ENCODE results near the gene SEC14L1. TPM values are rescaled to one million over a fixed set of nuclear protein-coding genes. Genes with fewer than 3 reads are reported as not detected.

The SEC14L1 gene
- total RNA-seq, 1 donor from 2014 or later: 93.2 TPM

DNA sequence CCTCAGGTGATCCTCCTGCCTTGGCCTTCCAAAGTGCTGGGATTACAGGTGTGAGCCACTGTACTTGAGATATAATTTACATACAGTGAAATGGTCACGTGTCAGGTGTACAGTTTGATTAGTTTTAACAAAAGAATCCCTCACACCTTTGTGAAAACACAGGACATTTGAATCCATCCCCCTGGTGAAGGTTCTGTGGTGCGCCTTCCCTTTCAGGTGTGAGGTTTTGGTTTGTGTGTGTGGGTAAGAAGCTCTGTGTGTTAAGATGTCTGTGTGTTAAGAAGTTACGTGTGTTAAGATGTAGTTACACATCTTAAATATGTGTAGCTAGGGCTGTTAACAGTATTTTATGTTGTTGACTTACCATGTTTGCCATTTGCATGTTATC lies 4.4 kb downstream of the SEC14L1 start:
- no peaks in the 10 kb centered on the region for H3K27me3 Mint-ChIP-seq (ENCODE audit: low read depth, unreplicated experiment)
- Histone ChIP-seq H3K4me1 (ENCODE audit: insufficient read depth, low read length) (peaks cover 26% of the 10 kb centered on the region), H3K9ac (ENCODE audit: low read length) (peak overlapping the region; percentile 52), H3K36me3 (ENCODE audit: insufficient read depth, low read length) (peaks cover 28% of the 10 kb centered on the region), H3K4me2 (ENCODE audit: low read length) (peak overlapping the region; percentile 70), H2AFZ (ENCODE audit: low read depth, low read length) (no peak overlapping the region), H3K27ac (ENCODE audit: low read depth, low read length) (peak overlapping the region; percentile 43), H3K4me3 (ENCODE audit: insufficient read depth, low read depth, low read length) (no peak overlapping the region), H4K20me1 (ENCODE audit: insufficient read depth, low read length) (peaks cover 58% of the 10 kb centered on the region), H3K79me2 (ENCODE audit: insufficient read depth, low read length) (peaks cover 86% of the 10 kb centered on the region), H3K27me3 (ENCODE audit: insufficient read depth, low read length) (no peaks in the 10 kb centered on the region), H3K9me3 (ENCODE audit: insufficient read depth, low read depth, low read length) (no peaks in the 10 kb centered on the region)
- H3K36me3 Mint-ChIP-seq (ENCODE audit: low read depth, unreplicated experiment): peaks cover 20% of the 10 kb centered on the region
- H3K27ac Mint-ChIP-seq (ENCODE audit: unreplicated experiment): peak overlapping the region; percentile 79
- no peak for FAIRE-seq
- TF ChIP-seq EZH2 (IDR thresholded peaks at IDR 0.05; ENCODE audit: insufficient read depth, low read length): no peak
- TF ChIP-seq, protein P1, sequence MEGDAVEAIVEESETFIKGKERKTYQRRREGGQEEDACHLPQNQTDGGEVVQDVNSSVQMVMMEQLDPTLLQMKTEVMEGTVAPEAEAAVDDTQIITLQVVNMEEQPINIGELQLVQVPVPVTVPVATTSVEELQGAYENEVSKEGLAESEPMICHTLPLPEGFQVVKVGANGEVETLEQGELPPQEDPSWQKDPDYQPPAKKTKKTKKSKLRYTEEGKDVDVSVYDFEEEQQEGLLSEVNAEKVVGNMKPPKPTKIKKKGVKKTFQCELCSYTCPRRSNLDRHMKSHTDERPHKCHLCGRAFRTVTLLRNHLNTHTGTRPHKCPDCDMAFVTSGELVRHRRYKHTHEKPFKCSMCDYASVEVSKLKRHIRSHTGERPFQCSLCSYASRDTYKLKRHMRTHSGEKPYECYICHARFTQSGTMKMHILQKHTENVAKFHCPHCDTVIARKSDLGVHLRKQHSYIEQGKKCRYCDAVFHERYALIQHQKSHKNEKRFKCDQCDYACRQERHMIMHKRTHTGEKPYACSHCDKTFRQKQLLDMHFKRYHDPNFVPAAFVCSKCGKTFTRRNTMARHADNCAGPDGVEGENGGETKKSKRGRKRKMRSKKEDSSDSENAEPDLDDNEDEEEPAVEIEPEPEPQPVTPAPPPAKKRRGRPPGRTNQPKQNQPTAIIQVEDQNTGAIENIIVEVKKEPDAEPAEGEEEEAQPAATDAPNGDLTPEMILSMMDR (IDR thresholded peaks at IDR 0.05; ENCODE audit: insufficient read depth, low read depth, low read length): no peak
- DNase-seq (ENCODE audit: low read depth): no peak
- peak overlapping the region; percentile 71 for H3K4me3 Mint-ChIP-seq (ENCODE audit: unreplicated experiment)
- H3K9me3 Mint-ChIP-seq (ENCODE audit: unreplicated experiment): no peaks in the 10 kb centered on the region
- H3K4me1 Mint-ChIP-seq (ENCODE audit: low read depth, unreplicated experiment): peaks cover 46% of the 10 kb centered on the region

DNA sequence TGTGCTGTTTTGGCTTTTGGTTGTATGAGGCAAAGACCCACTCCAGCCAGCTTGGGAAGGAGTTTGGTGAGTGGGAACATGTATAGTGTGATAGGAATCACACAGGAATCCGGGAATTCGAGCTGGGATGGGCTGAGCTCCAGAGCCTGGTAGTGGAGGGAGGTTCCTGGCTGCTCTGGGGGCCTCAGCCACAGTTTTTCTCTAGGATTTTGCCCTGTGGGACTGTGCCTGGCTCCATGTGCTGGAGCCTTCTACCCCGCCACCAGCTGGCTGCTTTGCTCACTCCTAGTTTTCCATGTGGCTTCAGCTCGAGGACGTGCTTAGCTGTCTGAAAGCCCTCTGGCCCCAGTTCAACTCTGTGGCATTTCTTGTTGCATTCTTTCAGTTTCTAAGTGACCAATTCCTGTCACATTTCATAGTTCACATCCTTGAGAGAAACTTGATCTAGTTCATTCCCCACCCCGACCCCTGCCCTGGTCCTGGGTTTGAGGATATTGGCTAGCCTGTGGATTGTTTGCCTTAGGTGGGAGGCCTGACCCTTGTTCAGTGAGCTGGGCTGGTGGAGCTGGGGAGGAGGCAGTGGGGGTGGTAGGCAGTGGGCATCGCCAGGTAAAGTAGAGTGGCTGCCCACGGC lies 5.0 kb downstream of the SEC14L1 start:
- peak overlapping the region; percentile 70 for H3K4me2 ChIP-seq (ENCODE audit: low read length)
- H3K79me2 ChIP-seq (ENCODE audit: insufficient read depth, low read length): peaks cover 91% of the 10 kb centered on the region
- peaks cover 22% of the 10 kb centered on the region for H3K36me3 Mint-ChIP-seq (ENCODE audit: low read depth, unreplicated experiment)
- H3K4me3 Mint-ChIP-seq (ENCODE audit: unreplicated experiment): peak overlapping the region; percentile 71
- DNase-seq (ENCODE audit: low read depth) (peak; percentile 80), FAIRE-seq (no peak)
- H3K9me3 Mint-ChIP-seq (ENCODE audit: unreplicated experiment): no peaks in the 10 kb centered on the region
- peaks cover 30% of the 10 kb centered on the region for H3K4me1 ChIP-seq (ENCODE audit: insufficient read depth, low read length)
- H2AFZ ChIP-seq (ENCODE audit: low read depth, low read length): no peak overlapping the region
- peaks cover 63% of the 10 kb centered on the region for H4K20me1 ChIP-seq (ENCODE audit: insufficient read depth, low read length)
- H3K9me3 ChIP-seq (ENCODE audit: insufficient read depth, low read depth, low read length): no peaks in the 10 kb centered on the region
- no peak for TF ChIP-seq EZH2 (IDR thresholded peaks at IDR 0.05; ENCODE audit: insufficient read depth, low read length)
- TF ChIP-seq, protein P1 (IDR thresholded peaks at IDR 0.05; ENCODE audit: insufficient read depth, low read depth, low read length): no peak
- no peak overlapping the region for H3K4me3 ChIP-seq (ENCODE audit: insufficient read depth, low read depth, low read length)
- peaks cover 30% of the 10 kb centered on the region for H3K36me3 ChIP-seq (ENCODE audit: insufficient read depth, low read length)
- H3K9ac ChIP-seq (ENCODE audit: low read length): peak overlapping the region; percentile 52
- H3K27ac ChIP-seq (ENCODE audit: low read depth, low read length): peak overlapping the region; percentile 43
- peaks cover 48% of the 10 kb centered on the region for H3K4me1 Mint-ChIP-seq (ENCODE audit: low read depth, unreplicated experiment)
- no peaks in the 10 kb centered on the region for H3K27me3 ChIP-seq (ENCODE audit: insufficient read depth, low read length)
- H3K27me3 Mint-ChIP-seq (ENCODE audit: low read depth, unreplicated experiment): no peaks in the 10 kb centered on the region
- H3K27ac Mint-ChIP-seq (ENCODE audit: unreplicated experiment): peak overlapping the region; percentile 79

DNA sequence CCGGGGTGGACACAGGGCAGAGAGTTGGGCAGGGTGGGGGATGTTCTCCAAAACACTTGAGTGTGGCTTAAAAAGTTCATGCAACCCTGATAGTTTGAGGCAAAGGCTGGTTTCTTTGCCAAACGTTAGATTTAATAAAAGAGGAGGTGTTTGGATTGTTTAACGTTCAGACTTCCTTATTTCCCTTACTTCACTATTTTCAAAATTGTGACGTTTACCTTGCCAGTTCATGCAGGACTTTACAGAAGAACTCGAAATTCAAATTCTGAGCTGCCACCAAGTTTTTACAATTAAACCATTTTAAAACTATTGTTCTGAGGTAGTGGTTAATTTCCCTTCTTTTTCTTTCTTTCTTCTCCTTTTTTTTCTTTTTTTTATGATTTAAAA lies 5.5 kb downstream of the SEC14L1 start:
- H3K27ac Mint-ChIP-seq (ENCODE audit: unreplicated experiment): peak overlapping the region; percentile 79
- H3K27me3 ChIP-seq (ENCODE audit: insufficient read depth, low read length): no peaks in the 10 kb centered on the region
- peaks cover 96% of the 10 kb centered on the region for H3K79me2 ChIP-seq (ENCODE audit: insufficient read depth, low read length)
- peaks cover 48% of the 10 kb centered on the region for H3K4me1 Mint-ChIP-seq (ENCODE audit: low read depth, unreplicated experiment)
- no peaks in the 10 kb centered on the region for H3K27me3 Mint-ChIP-seq (ENCODE audit: low read depth, unreplicated experiment)
- no peak overlapping the region for H3K4me3 ChIP-seq (ENCODE audit: insufficient read depth, low read depth, low read length)
- H2AFZ ChIP-seq (ENCODE audit: low read depth, low read length): no peak overlapping the region
- peaks cover 35% of the 10 kb centered on the region for H3K4me1 ChIP-seq (ENCODE audit: insufficient read depth, low read length)
- peak overlapping the region; percentile 60 for H3K4me3 Mint-ChIP-seq (ENCODE audit: unreplicated experiment)
- DNase-seq (ENCODE audit: low read depth) (no peak), FAIRE-seq (no peak)
- peaks cover 68% of the 10 kb centered on the region for H4K20me1 ChIP-seq (ENCODE audit: insufficient read depth, low read length)
- TF ChIP-seq EZH2 (IDR thresholded peaks at IDR 0.05; ENCODE audit: insufficient read depth, low read length): no peak
- TF ChIP-seq, protein P1 (IDR thresholded peaks at IDR 0.05; ENCODE audit: insufficient read depth, low read depth, low read length): no peak
- no peak overlapping the region for H3K27ac ChIP-seq (ENCODE audit: low read depth, low read length)
- peak overlapping the region; percentile 70 for H3K4me2 ChIP-seq (ENCODE audit: low read length)
- peak overlapping the region; percentile 52 for H3K9ac ChIP-seq (ENCODE audit: low read length)
- H3K36me3 Mint-ChIP-seq (ENCODE audit: low read depth, unreplicated experiment): peaks cover 22% of the 10 kb centered on the region
- H3K36me3 ChIP-seq (ENCODE audit: insufficient read depth, low read length): peaks cover 33% of the 10 kb centered on the region
- H3K9me3 Mint-ChIP-seq (ENCODE audit: unreplicated experiment): no peaks in the 10 kb centered on the region
- no peaks in the 10 kb centered on the region for H3K9me3 ChIP-seq (ENCODE audit: insufficient read depth, low read depth, low read length)
